Measurements from ENCODE around the gene OPCML.

DNA sequence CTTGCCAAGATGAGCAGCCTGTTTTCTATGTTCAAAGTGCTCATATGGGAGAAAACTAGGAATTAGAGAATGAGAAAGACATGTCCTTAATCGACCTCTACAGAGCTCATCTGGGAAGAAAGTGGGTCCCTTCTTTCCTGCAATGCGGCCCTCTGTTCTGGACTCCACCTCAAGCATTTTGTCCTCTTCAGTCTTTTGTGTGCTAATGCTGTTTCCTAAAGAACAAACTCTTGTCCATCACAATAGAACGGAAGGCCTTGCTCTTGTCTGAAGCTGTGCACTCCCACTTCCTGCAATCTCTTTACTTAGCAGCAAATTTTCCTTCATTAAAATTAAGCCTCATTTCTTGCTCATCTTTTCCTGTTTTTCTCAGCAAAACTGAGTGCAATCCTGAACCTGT, 206.6 kb downstream of the OPCML start:
- no peak for TF ChIP-seq CEBPG (CRISPR knock-in tag; IDR thresholded peaks at IDR 0.05)
- no peak for TF ChIP-seq ZNF256 (CRISPR knock-in tag; conservative IDR thresholded peaks at IDR 0.05)
- TF ChIP-seq, protein P1, sequence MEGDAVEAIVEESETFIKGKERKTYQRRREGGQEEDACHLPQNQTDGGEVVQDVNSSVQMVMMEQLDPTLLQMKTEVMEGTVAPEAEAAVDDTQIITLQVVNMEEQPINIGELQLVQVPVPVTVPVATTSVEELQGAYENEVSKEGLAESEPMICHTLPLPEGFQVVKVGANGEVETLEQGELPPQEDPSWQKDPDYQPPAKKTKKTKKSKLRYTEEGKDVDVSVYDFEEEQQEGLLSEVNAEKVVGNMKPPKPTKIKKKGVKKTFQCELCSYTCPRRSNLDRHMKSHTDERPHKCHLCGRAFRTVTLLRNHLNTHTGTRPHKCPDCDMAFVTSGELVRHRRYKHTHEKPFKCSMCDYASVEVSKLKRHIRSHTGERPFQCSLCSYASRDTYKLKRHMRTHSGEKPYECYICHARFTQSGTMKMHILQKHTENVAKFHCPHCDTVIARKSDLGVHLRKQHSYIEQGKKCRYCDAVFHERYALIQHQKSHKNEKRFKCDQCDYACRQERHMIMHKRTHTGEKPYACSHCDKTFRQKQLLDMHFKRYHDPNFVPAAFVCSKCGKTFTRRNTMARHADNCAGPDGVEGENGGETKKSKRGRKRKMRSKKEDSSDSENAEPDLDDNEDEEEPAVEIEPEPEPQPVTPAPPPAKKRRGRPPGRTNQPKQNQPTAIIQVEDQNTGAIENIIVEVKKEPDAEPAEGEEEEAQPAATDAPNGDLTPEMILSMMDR (CRISPR knock-in tag; IDR thresholded peaks at IDR 0.05) = no peak
- TF ChIP-seq, protein P2, sequence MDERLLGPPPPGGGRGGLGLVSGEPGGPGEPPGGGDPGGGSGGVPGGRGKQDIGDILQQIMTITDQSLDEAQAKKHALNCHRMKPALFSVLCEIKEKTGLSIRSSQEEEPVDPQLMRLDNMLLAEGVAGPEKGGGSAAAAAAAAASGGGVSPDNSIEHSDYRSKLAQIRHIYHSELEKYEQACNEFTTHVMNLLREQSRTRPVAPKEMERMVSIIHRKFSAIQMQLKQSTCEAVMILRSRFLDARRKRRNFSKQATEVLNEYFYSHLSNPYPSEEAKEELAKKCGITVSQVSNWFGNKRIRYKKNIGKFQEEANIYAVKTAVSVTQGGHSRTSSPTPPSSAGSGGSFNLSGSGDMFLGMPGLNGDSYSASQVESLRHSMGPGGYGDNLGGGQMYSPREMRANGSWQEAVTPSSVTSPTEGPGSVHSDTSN (CRISPR knock-in tag; IDR thresholded peaks at IDR 0.05) = no peak

Data from HepG2 (cell line).